C4-2B (cell line): ENCODE results near the gene NEDD4L.

Experiments used
- ZFX ChIP-seq: fragments of 450-650 bp; IDR thresholded peaks from 2 replicates; pipeline ENCODE4 v1.6.1; 2017
- TF ChIP-seq, protein P1 (sequence below): fragments of 450-650 bp; conservative IDR thresholded peaks from 2 replicates; pipeline ENCODE4 v1.5.1; 2017; ENCODE audit warnings: mild to moderate bottlenecking

GRCh38 chr18:58161659-58162058 lies 117.6 kb downstream of the NEDD4L start:
- TF ChIP-seq, protein P1, sequence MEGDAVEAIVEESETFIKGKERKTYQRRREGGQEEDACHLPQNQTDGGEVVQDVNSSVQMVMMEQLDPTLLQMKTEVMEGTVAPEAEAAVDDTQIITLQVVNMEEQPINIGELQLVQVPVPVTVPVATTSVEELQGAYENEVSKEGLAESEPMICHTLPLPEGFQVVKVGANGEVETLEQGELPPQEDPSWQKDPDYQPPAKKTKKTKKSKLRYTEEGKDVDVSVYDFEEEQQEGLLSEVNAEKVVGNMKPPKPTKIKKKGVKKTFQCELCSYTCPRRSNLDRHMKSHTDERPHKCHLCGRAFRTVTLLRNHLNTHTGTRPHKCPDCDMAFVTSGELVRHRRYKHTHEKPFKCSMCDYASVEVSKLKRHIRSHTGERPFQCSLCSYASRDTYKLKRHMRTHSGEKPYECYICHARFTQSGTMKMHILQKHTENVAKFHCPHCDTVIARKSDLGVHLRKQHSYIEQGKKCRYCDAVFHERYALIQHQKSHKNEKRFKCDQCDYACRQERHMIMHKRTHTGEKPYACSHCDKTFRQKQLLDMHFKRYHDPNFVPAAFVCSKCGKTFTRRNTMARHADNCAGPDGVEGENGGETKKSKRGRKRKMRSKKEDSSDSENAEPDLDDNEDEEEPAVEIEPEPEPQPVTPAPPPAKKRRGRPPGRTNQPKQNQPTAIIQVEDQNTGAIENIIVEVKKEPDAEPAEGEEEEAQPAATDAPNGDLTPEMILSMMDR: no peak
- no peak for TF ChIP-seq ZFX
